H1 (cell line): ENCODE data around the gene KIF26B. TPM values are rescaled to one million over a fixed set of nuclear protein-coding genes. Genes with fewer than 3 reads are reported as not detected.

Source experiments
- CTCF ChIA-PET: fragments of 300-600 bp; sonication (Branson Sonifier 250); formaldehyde crosslinking; loops from one replicate; lab custom pipeline; 2021; ENCODE audit not compliant: partially characterized antibody; lab: Charles Lee
- POLR2A ChIA-PET: fragments of 300-600 bp; sonication (Branson Sonifier 250); formaldehyde crosslinking; loops from one replicate; lab custom pipeline; 2021; ENCODE audit warnings: inconsistent platforms; ENCODE audit not compliant: partially characterized antibody; lab: Charles Lee
- DNase-seq, 2 experiments: peaks; one replicate each; pipeline versions ENCODE4 v3.0.0 to v3.0.0-alpha.2; 2010 to 2022; ENCODE audit warnings: low spot score in 2 of 2, low read depth in 1 of 2, mixed read lengths in 1 of 2
- FAIRE-seq: peaks from 2 replicates; lab custom pipeline; 2011; peaks lifted over from hg19 to GRCh38; lab: Jason Lieb, UNC
- H2AFZ ChIP-seq: 2 replicates; pipeline ENCODE4 v1.8.1; 2012; ENCODE audit warnings: low read length, inconsistent platforms
- H2AK5ac ChIP-seq: 2 replicates; pipeline ENCODE4 v1.6.1; 2013; ENCODE audit warnings: low read depth, low read length
- H2BK120ac ChIP-seq: replicated peaks from 2 replicates; pipeline ENCODE3; 2013; ENCODE audit warnings: low read depth, low read length, inconsistent platforms
- H2BK12ac ChIP-seq: 2 replicates; pipeline ENCODE4 v1.6.1; 2013; ENCODE audit warnings: low read depth, low read length
- H2BK15ac ChIP-seq: 2 replicates; pipeline ENCODE4 v1.6.1; 2013; ENCODE audit warnings: low read length
- H2BK20ac ChIP-seq: 2 replicates; pipeline ENCODE4 v1.6.1; 2013; ENCODE audit warnings: low read length
- H2BK5ac ChIP-seq: 2 replicates; pipeline ENCODE4 v1.6.1; 2013; ENCODE audit warnings: low read depth, low read length
- H3K14ac ChIP-seq: 2 replicates; pipeline ENCODE4 v1.6.1; 2013; ENCODE audit warnings: inconsistent platforms; ENCODE audit not compliant: insufficient read length
- H3K18ac ChIP-seq: 2 replicates; pipeline ENCODE4 v1.6.1; 2013; ENCODE audit warnings: low read length; ENCODE audit errors: extremely low read depth
- H3K23ac ChIP-seq: 2 replicates; pipeline ENCODE4 v1.6.1; 2013; ENCODE audit warnings: inconsistent platforms; ENCODE audit not compliant: insufficient read length
- H3K23me2 ChIP-seq: 2 replicates; pipeline ENCODE4 v1.6.1; 2013; ENCODE audit warnings: low read depth, low read length
- H3K27ac ChIP-seq: 2 replicates; pipeline ENCODE4 v1.6.1; 2011; ENCODE audit warnings: low read depth, low read length, inconsistent platforms
- H3K27me3 ChIP-seq, 4 experiments: replicated peaks in 1 of 4; 1 replicate in 1 of 4; 2 replicates in 3 of 4; pipeline versions ENCODE4 v1.6.1 to v1.8.1; 2011 to 2013; ENCODE audit warnings: low read length in 3 of 4, mild to moderate bottlenecking in 3 of 4, inconsistent platforms in 2 of 4, mixed read lengths in 2 of 4, moderate library complexity in 1 of 4; ENCODE audit not compliant: control insufficient read depth in 3 of 4, insufficient read depth in 3 of 4; ENCODE audit errors: extremely low read depth in 1 of 4
- H3K36me3 ChIP-seq, 4 experiments: 2 replicates each; pipeline versions ENCODE4 v1.6.1 to v1.8.1; 2011 to 2013; ENCODE audit warnings: mild to moderate bottlenecking in 4 of 4, low read length in 3 of 4, moderate library complexity in 2 of 4, control low read depth in 1 of 4, inconsistent platforms in 1 of 4; ENCODE audit not compliant: insufficient read depth in 4 of 4, control insufficient read depth in 2 of 4
- H3K4ac ChIP-seq: replicated peaks from 2 replicates; pipeline ENCODE3; 2013; ENCODE audit warnings: low read length, low read depth, mixed read lengths, inconsistent platforms; ENCODE audit not compliant: insufficient read length
- H3K4me1 ChIP-seq, 4 experiments: replicated peaks in 1 of 4; 1 replicate in 1 of 4; 2 replicates in 3 of 4; pipeline versions ENCODE4 v1.6.1 to v1.8.1; 2011 to 2013; ENCODE audit warnings: low read length in 3 of 4, inconsistent platforms in 2 of 4, mixed read lengths in 1 of 4; ENCODE audit not compliant: insufficient read depth in 4 of 4, control insufficient read depth in 3 of 4
- H3K4me2 ChIP-seq, 2 experiments: 2 replicates each; pipeline versions ENCODE4 v1.6.1 to v1.8.1; 2011 to 2013; ENCODE audit warnings: low read depth in 2 of 2, low read length in 2 of 2, control low read depth in 1 of 2, inconsistent platforms in 1 of 2, mild to moderate bottlenecking in 1 of 2; ENCODE audit not compliant: insufficient read depth in 1 of 2
- H3K4me3 ChIP-seq, 4 experiments: fragments of 200-600, 300-600 bp in 1 of 4; sonication (generic), shearing (Covaris generic), sonication (Bioruptor Twin) in 1 of 4; 2 replicates each; pipeline versions ENCODE4 v1.5.1 to v1.8.1; 2011 to 2016; ENCODE audit warnings: low read length in 4 of 4, low read depth in 3 of 4, control low read depth in 2 of 4, inconsistent platforms in 2 of 4, mild to moderate bottlenecking in 2 of 4, mixed read lengths in 1 of 4, moderate library complexity in 1 of 4; ENCODE audit not compliant: insufficient read depth in 2 of 4; ENCODE audit errors: extremely low read depth in 1 of 4
- H3K56ac ChIP-seq: replicated peaks from 2 replicates; pipeline ENCODE3; 2013; ENCODE audit warnings: low read depth, mild to moderate bottlenecking, mixed read lengths, low read length, inconsistent platforms; ENCODE audit not compliant: insufficient read length
- H3K79me1 ChIP-seq: 2 replicates; pipeline ENCODE4 v1.6.1; 2013; ENCODE audit warnings: low read depth, low read length, control low read depth
- H3K79me2 ChIP-seq, 2 experiments: 2 replicates each; pipeline versions ENCODE4 v1.6.1 to v1.8.1; 2012 to 2013; ENCODE audit warnings: low read length in 2 of 2, mild to moderate bottlenecking in 2 of 2, inconsistent platforms in 1 of 2; ENCODE audit not compliant: insufficient read depth in 2 of 2, control insufficient read depth in 1 of 2
- H3K9ac ChIP-seq, 4 experiments: replicated peaks in 1 of 4; 1 replicate in 1 of 4; 2 replicates in 3 of 4; pipeline versions ENCODE4 v1.6.1 to v1.8.1; 2011 to 2013; ENCODE audit warnings: low read depth in 3 of 4, low read length in 3 of 4, control low read depth in 2 of 4, mild to moderate bottlenecking in 2 of 4, moderate library complexity in 2 of 4, inconsistent platforms in 1 of 4; ENCODE audit errors: extremely low read depth in 1 of 4
- H3K9me3 ChIP-seq, 2 experiments: 2 replicates each; pipeline versions ENCODE4 v1.6.1 to v1.8.1; 2012 to 2013; ENCODE audit warnings: mild to moderate bottlenecking in 2 of 2, moderate library complexity in 2 of 2, control low read depth in 1 of 2, inconsistent platforms in 1 of 2, low read depth in 1 of 2, low read length in 1 of 2, mixed read lengths in 1 of 2; ENCODE audit not compliant: insufficient read depth in 2 of 2
- H4K20me1 ChIP-seq, 2 experiments: replicated peaks in 1 of 2; 2 replicates each; pipeline versions ENCODE3 to v1.8.1; 2011 to 2013; ENCODE audit warnings: inconsistent platforms in 2 of 2, low read length in 2 of 2, mild to moderate bottlenecking in 1 of 2; ENCODE audit not compliant: insufficient read depth in 2 of 2, control insufficient read depth in 1 of 2
- H4K5ac ChIP-seq: 2 replicates; pipeline ENCODE4 v1.6.1; 2013; ENCODE audit warnings: low read length, low read depth, mixed read lengths, inconsistent platforms; ENCODE audit not compliant: insufficient read length
- H4K8ac ChIP-seq: 2 replicates; pipeline ENCODE4 v1.8.0; 2013; ENCODE audit warnings: mild to moderate bottlenecking, moderate library complexity, low read length, inconsistent platforms; ENCODE audit not compliant: insufficient read depth; ENCODE audit errors: extremely low read depth
- H4K91ac ChIP-seq: replicated peaks from 2 replicates; pipeline ENCODE3; 2013; ENCODE audit warnings: low read length, mixed read lengths, inconsistent platforms; ENCODE audit not compliant: insufficient read length
- BCL11A ChIP-seq, 2 experiments: IDR thresholded peaks; one replicate each; pipeline ENCODE4 v1.6.1; 2011; ENCODE audit warnings: low read depth in 2 of 2, low read length in 2 of 2, mild to moderate bottlenecking in 2 of 2
- HDAC2 ChIP-seq, 2 experiments: fragments of 300-600 bp in 1 of 2; sonication (generic) in 1 of 2; IDR thresholded peaks; 2 replicates each; pipeline ENCODE4 v1.6.1; 2011 to 2012; ENCODE audit warnings: low read depth in 2 of 2, low read length in 2 of 2, mild to moderate bottlenecking in 2 of 2, moderate library complexity in 2 of 2, borderline replicate concordance in 1 of 2, inconsistent platforms in 1 of 2
- KDM1A ChIP-seq: fragments of 200-600, 300-600 bp; sonication (generic); IDR thresholded peaks from 2 replicates; pipeline ENCODE4 v1.7.1; 2016; ENCODE audit warnings: mild to moderate bottlenecking, low read length, borderline replicate concordance
- RXRA ChIP-seq: IDR thresholded peaks from 2 replicates; pipeline ENCODE4 v1.6.1; 2011; ENCODE audit warnings: low read depth, mild to moderate bottlenecking, low read length, moderate library complexity; ENCODE audit not compliant: insufficient read depth
- SAP30 ChIP-seq: fragments of 300-600 bp; sonication (generic); IDR thresholded peaks from 2 replicates; pipeline ENCODE4 v1.7.1; 2012; ENCODE audit warnings: low read length, moderate library complexity, mild to moderate bottlenecking, inconsistent platforms; ENCODE audit not compliant: insufficient read depth, insufficient replicate concordance
- SIN3A ChIP-seq, 2 experiments: IDR thresholded peaks in 1 of 2; conservative IDR thresholded peaks in 1 of 2; 2 replicates each; pipeline ENCODE4 v1.6.1; 2011 to 2012; ENCODE audit warnings: low read length in 2 of 2, improper control_type of control experiment in 1 of 2, low read depth in 1 of 2, mild to moderate bottlenecking in 1 of 2
- SP1 ChIP-seq: IDR thresholded peaks from 2 replicates; pipeline ENCODE4 v1.6.1; 2011; ENCODE audit warnings: low read depth, low read length
- TAF7 ChIP-seq: optimal IDR thresholded peaks from 2 replicates; pipeline ENCODE3; 2011; ENCODE audit warnings: low read depth, mild to moderate bottlenecking, inconsistent platforms, low read length, moderate library complexity, borderline replicate concordance
- ZNF274 ChIP-seq: IDR thresholded peaks from 2 replicates; pipeline ENCODE4 v1.7.0; 2012; ENCODE audit warnings: low read length, borderline replicate concordance; ENCODE audit errors: extremely low read depth
- WGBS, 2 experiments: shearing (Covaris generic) in 1 of 2; methylation state at CpG; one replicate each; pipeline versions ENCODE4 v1.1.6 to v1.1.7; 2013 to 2015; ENCODE audit warnings: low lambda C conversion rate in 2 of 2, mixed read lengths in 2 of 2, inconsistent platforms in 1 of 2, low coverage in 1 of 2, missing lambda C conversion rate in 1 of 2; ENCODE audit not compliant: insufficient replicate concordance in 2 of 2, insufficient coverage in 1 of 2, insufficient read length in 1 of 2; ENCODE audit errors: extremely low coverage in 1 of 2, missing lambda C conversion rate in 1 of 2; 5-methylcytosine and 5-hydroxymethylcytosine counted together
- polyA plus RNA-seq, 7 experiments: library from polyadenylated mRNA; depleted of rRNA in 3 of 7; stranded (reverse) in 5 of 7; unstranded in 2 of 7; fragments of >200 nt in 5 of 7; fragments of 200-250 nt in 2 of 7; gene quantifications; 1 replicate in 5 of 7; 2 replicates in 1 of 7; 4 replicates in 1 of 7; pipeline versions ENCODE4 v1.2.1 to v1.2.3, GENCODE V29; 2011 to 2013; ENCODE audit warnings: missing spikeins in 2 of 7, mixed read lengths in 2 of 7
- total RNA-seq: library from RNA; stranded (reverse); fragmentation: NEBNext Ultra II Directional; extraction: Animal tissue kit (Norgen Biotek cat#: 25700); gene quantifications from 2 replicates; pipeline ENCODE4 v1.2.1, GENCODE V29; 2021
- TF ChIP-seq, protein P1 (sequence below): IDR thresholded peaks from 2 replicates; pipeline ENCODE4 v1.6.1; 2012; ENCODE audit warnings: low read length, inconsistent platforms
- TF ChIP-seq, protein P2 (sequence below): IDR thresholded peaks from 2 replicates; pipeline ENCODE4 v1.6.1; 2011; ENCODE audit warnings: low read depth, mild to moderate bottlenecking, low read length; ENCODE audit not compliant: insufficient read depth

KIF26B gene
- total and polyA plus RNA-seq, 2 of the 8 experiments (the other 6 are each of a cell fraction or from before 2014, with no cell fraction given) = 0.06 to 0.28 TPM

- no peaks in the 10 kb centered on the region for H4K20me1 ChIP-seq
- H3K9me3 ChIP-seq = no peaks in the 10 kb centered on the region
- H4K91ac ChIP-seq = no peak overlapping the region
- H3K23ac ChIP-seq = no peak overlapping the region
- no peak overlapping the region for H2BK120ac ChIP-seq
- H2AFZ ChIP-seq = no peak overlapping the region
- no peak overlapping the region for H2BK5ac ChIP-seq
- no peak overlapping the region for H2AK5ac ChIP-seq
- H3K36me3 ChIP-seq = no peaks in the 10 kb centered on the region
- no peaks in the 10 kb centered on the region for H3K27me3 ChIP-seq
- DNase-seq (no peak), FAIRE-seq (no peak)
- no peak overlapping the region for H3K18ac ChIP-seq
- H3K56ac ChIP-seq = no peak overlapping the region
- H3K79me1 ChIP-seq = no peaks in the 10 kb centered on the region
- H2BK12ac ChIP-seq = no peak overlapping the region
- H4K8ac ChIP-seq = no peak overlapping the region
- H3K4me2 ChIP-seq = no peak overlapping the region
- H3K4me3 ChIP-seq = no peak overlapping the region
- no peaks in the 10 kb centered on the region for H3K79me2 ChIP-seq
- no peak overlapping the region for H3K4ac ChIP-seq
- ChIA-PET POLR2A (no interaction called here), CTCF (interaction anchor here (0.6 to 1.7 kb wide), 3 partner anchors 9 to 110 kb away, joined by 3 to 5 read pairs (median 3); no protein-coding TSS in a partner anchor)
- 89% methylated on average over 4 of the region's 4 CpGs; no CpG with 5 or more reads in 1 of the 2 experiments for WGBS, 2 experiments
- H2BK20ac ChIP-seq = no peak overlapping the region
- H3K27ac ChIP-seq = no peak overlapping the region
- no peaks in the 10 kb centered on the region for H3K23me2 ChIP-seq
- no peak overlapping the region for H3K14ac ChIP-seq
- no peaks in the 10 kb centered on the region; a peak in 1 of 7 replicates for H3K4me1 ChIP-seq
- no peak overlapping the region for H3K9ac ChIP-seq
- no peak overlapping the region for H4K5ac ChIP-seq
- H2BK15ac ChIP-seq = no peak overlapping the region
- no peak for TF ChIP-seq ZNF274
- TF ChIP-seq BCL11A (IDR thresholded peaks at IDR 0.05; ENCODE audit: low read depth in 2 of 2, low read length in 2 of 2) = no peak
- no peak for TF ChIP-seq TAF7
- no peak for TF ChIP-seq SP1
- no peak for TF ChIP-seq RXRA
- TF ChIP-seq KDM1A = no peak
- TF ChIP-seq SIN3A (conservative IDR thresholded peaks at IDR 0.05 in 1 of 2, IDR thresholded peaks at IDR 0.05 in 1 of 2; ENCODE audit: low read depth in 1 of 2, low read length in 2 of 2) = no peak
- TF ChIP-seq HDAC2 (IDR thresholded peaks at IDR 0.05; ENCODE audit: borderline replicate concordance in 1 of 2, low read depth in 2 of 2, low read length in 2 of 2) = no peak
- TF ChIP-seq, protein P1, sequence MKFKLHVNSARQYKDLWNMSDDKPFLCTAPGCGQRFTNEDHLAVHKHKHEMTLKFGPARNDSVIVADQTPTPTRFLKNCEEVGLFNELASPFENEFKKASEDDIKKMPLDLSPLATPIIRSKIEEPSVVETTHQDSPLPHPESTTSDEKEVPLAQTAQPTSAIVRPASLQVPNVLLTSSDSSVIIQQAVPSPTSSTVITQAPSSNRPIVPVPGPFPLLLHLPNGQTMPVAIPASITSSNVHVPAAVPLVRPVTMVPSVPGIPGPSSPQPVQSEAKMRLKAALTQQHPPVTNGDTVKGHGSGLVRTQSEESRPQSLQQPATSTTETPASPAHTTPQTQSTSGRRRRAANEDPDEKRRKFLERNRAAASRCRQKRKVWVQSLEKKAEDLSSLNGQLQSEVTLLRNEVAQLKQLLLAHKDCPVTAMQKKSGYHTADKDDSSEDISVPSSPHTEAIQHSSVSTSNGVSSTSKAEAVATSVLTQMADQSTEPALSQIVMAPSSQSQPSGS = no peak
- TF ChIP-seq SAP30 = no peak
- TF ChIP-seq, protein P2, sequence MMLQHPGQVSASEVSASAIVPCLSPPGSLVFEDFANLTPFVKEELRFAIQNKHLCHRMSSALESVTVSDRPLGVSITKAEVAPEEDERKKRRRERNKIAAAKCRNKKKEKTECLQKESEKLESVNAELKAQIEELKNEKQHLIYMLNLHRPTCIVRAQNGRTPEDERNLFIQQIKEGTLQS = no peak
These were observed 250.2 kb downstream of the KIF26B start for GRCh38 chr1:245404952-245405351.
